ENCODE data around the gene ZNF598. TPM values are rescaled to one million over a fixed set of nuclear protein-coding genes. Genes with fewer than 3 reads are reported as not detected.

The ZNF598 gene
- total RNA-seq, 2 donors from 2014 or later: 45.4 to 64.3 TPM

- Histone ChIP-seq H3K9me3 (no peaks in the 10 kb centered on the region), H3K27ac (no peak overlapping the region), H3K27me3 (peaks cover 8% of the 10 kb centered on the region), H3K36me3 (peaks cover 14% of the 10 kb centered on the region), H3K4me3 (no peak overlapping the region), H3K4me1 (peaks cover 7% of the 10 kb centered on the region), H3K9ac (ENCODE audit: low read depth in 2 of 2, low read length in 2 of 2) (no peak overlapping the region)
- intact Hi-C loops (cut with DNase I): no loop called here
- DNase-seq: no peak
- TF ChIP-seq, protein P1, sequence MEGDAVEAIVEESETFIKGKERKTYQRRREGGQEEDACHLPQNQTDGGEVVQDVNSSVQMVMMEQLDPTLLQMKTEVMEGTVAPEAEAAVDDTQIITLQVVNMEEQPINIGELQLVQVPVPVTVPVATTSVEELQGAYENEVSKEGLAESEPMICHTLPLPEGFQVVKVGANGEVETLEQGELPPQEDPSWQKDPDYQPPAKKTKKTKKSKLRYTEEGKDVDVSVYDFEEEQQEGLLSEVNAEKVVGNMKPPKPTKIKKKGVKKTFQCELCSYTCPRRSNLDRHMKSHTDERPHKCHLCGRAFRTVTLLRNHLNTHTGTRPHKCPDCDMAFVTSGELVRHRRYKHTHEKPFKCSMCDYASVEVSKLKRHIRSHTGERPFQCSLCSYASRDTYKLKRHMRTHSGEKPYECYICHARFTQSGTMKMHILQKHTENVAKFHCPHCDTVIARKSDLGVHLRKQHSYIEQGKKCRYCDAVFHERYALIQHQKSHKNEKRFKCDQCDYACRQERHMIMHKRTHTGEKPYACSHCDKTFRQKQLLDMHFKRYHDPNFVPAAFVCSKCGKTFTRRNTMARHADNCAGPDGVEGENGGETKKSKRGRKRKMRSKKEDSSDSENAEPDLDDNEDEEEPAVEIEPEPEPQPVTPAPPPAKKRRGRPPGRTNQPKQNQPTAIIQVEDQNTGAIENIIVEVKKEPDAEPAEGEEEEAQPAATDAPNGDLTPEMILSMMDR (IDR thresholded peaks at IDR 0.05): no peak
Observed at GRCh38 chr16:1976951-1977874, 32.4 kb downstream of the ZNF598 start.

DNA sequence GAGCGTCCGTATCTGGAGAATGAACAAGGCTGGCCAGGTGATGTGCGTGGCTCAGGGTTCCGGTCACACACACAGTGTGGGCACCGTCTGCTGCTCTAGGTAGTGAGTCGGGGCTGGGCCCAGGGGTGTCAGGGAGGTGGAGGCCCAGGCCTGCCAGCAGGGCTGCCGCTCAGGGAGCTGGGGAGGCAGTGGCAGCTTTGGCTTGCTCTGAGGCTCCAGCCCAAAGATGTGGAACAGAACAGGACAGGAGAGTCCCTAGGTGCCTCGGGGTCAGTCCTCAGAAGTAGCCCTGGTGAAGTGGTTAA is 33.5 kb downstream of the ZNF598 start:
- Histone ChIP-seq H3K36me3 (peaks cover 14% of the 10 kb centered on the region), H3K9ac (ENCODE audit: low read depth in 2 of 2, low read length in 2 of 2) (no peak overlapping the region), H3K27ac (no peak overlapping the region), H3K9me3 (no peaks in the 10 kb centered on the region), H3K4me1 (peaks cover 7% of the 10 kb centered on the region), H3K4me3 (no peak overlapping the region), H3K27me3 (peaks cover 8% of the 10 kb centered on the region)
- DNase-seq: no peak
- intact Hi-C loops (cut with DNase I): no loop called here
- TF ChIP-seq, protein P1 (IDR thresholded peaks at IDR 0.05): no peak

DNA sequence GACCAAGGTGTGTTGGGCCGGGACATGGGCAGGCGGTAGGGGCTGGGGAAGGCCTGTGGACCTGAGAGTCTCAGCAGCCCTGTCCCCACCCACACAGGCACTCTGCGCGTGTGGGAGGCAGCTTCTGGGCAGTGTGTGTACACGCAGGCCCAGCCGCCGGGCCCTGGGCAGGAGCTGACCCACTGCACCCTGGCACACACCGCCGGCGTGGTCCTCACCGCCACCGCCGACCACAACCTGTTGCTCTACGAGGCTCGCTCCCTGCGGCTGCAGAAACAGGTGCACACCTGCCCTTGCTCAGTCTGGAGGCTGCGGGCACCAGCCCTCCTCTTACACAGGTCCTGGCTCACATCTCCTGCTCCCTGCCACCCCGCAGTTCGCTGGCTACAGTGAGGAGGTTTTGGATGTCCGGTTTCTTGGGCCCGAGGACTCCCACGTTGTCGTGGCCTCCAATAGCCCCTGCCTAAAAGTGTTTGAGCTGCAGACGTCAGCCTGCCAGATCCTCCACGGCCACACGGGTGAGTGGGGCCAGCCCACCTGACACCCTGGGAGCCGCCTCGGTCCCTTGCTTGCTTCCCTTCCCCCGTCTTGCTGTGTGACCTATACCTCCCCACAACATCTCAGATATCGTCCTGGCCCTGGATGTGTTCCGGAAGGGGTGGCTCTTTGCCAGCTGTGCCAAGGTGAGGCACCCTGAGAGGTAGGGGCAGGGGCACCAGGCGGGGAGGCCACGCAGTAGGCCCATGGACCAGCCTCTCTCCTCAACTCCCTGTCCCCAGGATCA is 34.0 kb downstream of the ZNF598 start:
- TF ChIP-seq, protein P1 (IDR thresholded peaks at IDR 0.05): no peak
- H3K4me1 ChIP-seq: peaks cover 11% of the 10 kb centered on the region
- H3K4me3 ChIP-seq: no peak overlapping the region
- no peaks in the 10 kb centered on the region for H3K9me3 ChIP-seq
- no peak overlapping the region for H3K9ac ChIP-seq (ENCODE audit: low read depth in 2 of 2, low read length in 2 of 2)
- intact Hi-C loops (cut with DNase I): no loop called here
- peaks cover 6% of the 10 kb centered on the region for H3K27me3 ChIP-seq
- DNase-seq: no peak
- peaks cover 14% of the 10 kb centered on the region for H3K36me3 ChIP-seq
- H3K27ac ChIP-seq: no peak overlapping the region

DNA sequence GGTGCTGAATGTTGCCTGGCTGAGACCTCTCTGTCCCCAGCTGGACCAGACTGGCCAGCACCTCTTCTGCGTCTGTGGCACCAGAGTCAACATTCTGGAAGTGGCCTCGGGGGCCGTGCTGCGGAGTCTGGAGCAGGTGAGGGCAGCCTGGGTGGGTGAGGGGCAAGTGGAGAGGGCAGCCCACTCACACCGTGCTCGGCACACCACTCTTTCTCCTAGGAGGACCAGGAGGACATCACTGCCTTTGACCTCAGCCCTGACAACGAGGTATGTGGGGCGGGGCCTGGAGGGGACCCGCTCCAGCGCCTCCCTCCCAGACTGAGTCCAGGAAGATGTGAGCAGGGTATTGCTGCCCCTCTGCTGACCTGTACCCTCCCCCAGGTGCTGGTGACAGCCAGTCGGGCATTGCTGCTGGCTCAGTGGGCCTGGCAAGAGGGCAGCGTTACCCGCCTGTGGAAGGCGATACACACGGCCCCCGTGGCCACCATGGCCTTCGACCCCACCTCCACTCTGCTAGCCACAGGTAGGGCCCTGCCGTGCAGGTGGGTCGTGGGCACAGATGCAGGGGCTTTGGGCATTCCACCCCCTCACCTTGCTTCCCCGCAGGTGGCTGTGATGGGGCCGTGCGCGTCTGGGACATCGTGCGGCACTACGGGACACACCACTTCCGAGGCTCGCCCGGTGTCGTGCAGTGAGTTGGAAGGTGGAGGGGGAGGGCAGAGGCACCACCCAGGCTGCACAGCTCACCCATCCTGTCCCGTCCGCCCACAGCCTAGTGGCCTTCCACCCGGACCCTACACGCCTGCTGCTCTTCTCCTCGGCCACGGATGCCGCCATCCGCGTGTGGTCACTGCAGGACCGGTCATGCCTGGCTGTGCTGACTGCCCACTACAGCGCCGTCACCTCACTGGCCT is 35.2 kb downstream of the ZNF598 start:
- no peaks in the 10 kb centered on the region for H3K27me3 ChIP-seq
- peaks cover 14% of the 10 kb centered on the region for H3K36me3 ChIP-seq
- intact Hi-C loops (cut with DNase I): no loop called here
- H3K4me3 ChIP-seq: no peak overlapping the region
- H3K9ac ChIP-seq (ENCODE audit: low read depth in 2 of 2, low read length in 2 of 2): no peak overlapping the region
- no peak overlapping the region for H3K27ac ChIP-seq
- TF ChIP-seq, protein P1 (IDR thresholded peaks at IDR 0.05): no peak
- H3K4me1 ChIP-seq: peaks cover 11% of the 10 kb centered on the region
- no peaks in the 10 kb centered on the region for H3K9me3 ChIP-seq
- DNase-seq: no peak
